ENCODE data around the gene MAPK12.

Gene MAPK12

GRCh38 chr22:50259302-50259701 is 2.2 kb downstream of the MAPK12 start:
- TF ChIP-seq CTCF (IDR thresholded peaks at IDR 0.05): no peak
- DNase-seq (ENCODE audit: low spot score): no peak
- H3K27ac ChIP-seq: no peak overlapping the region
- H3K4me3 ChIP-seq: no peak overlapping the region

GRCh38 chr22:50258361-50259292 is 2.9 kb downstream of the MAPK12 start:
- no peak for TF ChIP-seq CTCF (IDR thresholded peaks at IDR 0.05)
- no peak overlapping the region for H3K4me3 ChIP-seq
- DNase-seq (ENCODE audit: low spot score): no peak
- H3K27ac ChIP-seq: no peak overlapping the region

GRCh38 chr22:50257451-50258360 is 3.8 kb downstream of the MAPK12 start:
- DNase-seq (ENCODE audit: low spot score): no peak
- no peak for TF ChIP-seq CTCF (IDR thresholded peaks at IDR 0.05)
- Histone ChIP-seq H3K27ac (no peak overlapping the region), H3K4me3 (no peak overlapping the region)

GRCh38 chr22:50257041-50257440 is 4.4 kb downstream of the MAPK12 start:
- Histone ChIP-seq H3K27ac (no peak overlapping the region), H3K4me3 (no peak overlapping the region)
- TF ChIP-seq CTCF (IDR thresholded peaks at IDR 0.05): no peak
- no peak for DNase-seq (ENCODE audit: low spot score)

GRCh38 chr22:50256258-50256862 is 5.1 kb downstream of the MAPK12 start:
- TF ChIP-seq CTCF (IDR thresholded peaks at IDR 0.05): no peak
- Histone ChIP-seq H3K27ac (no peak overlapping the region), H3K4me3 (no peak overlapping the region)
- no peak for DNase-seq (ENCODE audit: low spot score)

- no peak for DNase-seq (ENCODE audit: low spot score)
- TF ChIP-seq CTCF (IDR thresholded peaks at IDR 0.05): no peak
- Histone ChIP-seq H3K4me3 (no peak overlapping the region), H3K27ac (no peak overlapping the region)
These were observed 5.9 kb downstream of the MAPK12 start for GRCh38 chr22:50255607-50256006.

All from coronary artery (tissue), 2 donors.